Progenitor cell of endocrine pancreas (in vitro differentiated cells): Measurements from ENCODE around the gene TTC34. TPM values are rescaled to one million over a fixed set of nuclear protein-coding genes. Genes with fewer than 3 reads are reported as not detected.

Experiments used
- DNase-seq: peaks from one replicate; pipeline ENCODE4 v3.0.0; 2021; ENCODE audit warnings: low spot score; ENCODE audit not compliant: unreplicated experiment
- H3K27ac Mint-ChIP-seq: 2 replicates; pipeline ENCODE4 v1.8.0; 2021; ENCODE audit warnings: mild to moderate bottlenecking, moderate library complexity, mixed read lengths
- H3K27me3 Mint-ChIP-seq: 2 replicates; pipeline ENCODE4 v1.8.0; 2021; ENCODE audit warnings: mixed read lengths
- H3K36me3 Mint-ChIP-seq: 2 replicates; pipeline ENCODE4 v1.8.0; 2022; ENCODE audit warnings: mixed read lengths; ENCODE audit not compliant: insufficient read depth
- H3K4me1 Mint-ChIP-seq: 2 replicates; pipeline ENCODE4 v1.8.0; 2021; ENCODE audit warnings: low read depth, mixed read lengths
- H3K4me3 Mint-ChIP-seq: 2 replicates; pipeline ENCODE4 v1.8.0; 2021; ENCODE audit warnings: low read depth, mild to moderate bottlenecking, moderate library complexity, mixed read lengths
- H3K9me3 Mint-ChIP-seq: 2 replicates; pipeline ENCODE4 v1.8.0; 2021; ENCODE audit warnings: low read depth, mixed read lengths
- CTCF ChIP-seq: fragments of 200-600 bp; sonication (generic); IDR thresholded peaks from one replicate; pipeline ENCODE4 v1.5.0; 2021; ENCODE audit warnings: antibody characterized with exemption, mild to moderate bottlenecking; ENCODE audit not compliant: unreplicated experiment
- total RNA-seq: library from RNA; stranded (reverse); gene quantifications from 2 replicates; pipeline ENCODE4 v1.2.1, GENCODE V29; 2021

The TTC34 gene
- total RNA-seq, 1 donor from 2014 or later, result 3.1 TPM

DNA sequence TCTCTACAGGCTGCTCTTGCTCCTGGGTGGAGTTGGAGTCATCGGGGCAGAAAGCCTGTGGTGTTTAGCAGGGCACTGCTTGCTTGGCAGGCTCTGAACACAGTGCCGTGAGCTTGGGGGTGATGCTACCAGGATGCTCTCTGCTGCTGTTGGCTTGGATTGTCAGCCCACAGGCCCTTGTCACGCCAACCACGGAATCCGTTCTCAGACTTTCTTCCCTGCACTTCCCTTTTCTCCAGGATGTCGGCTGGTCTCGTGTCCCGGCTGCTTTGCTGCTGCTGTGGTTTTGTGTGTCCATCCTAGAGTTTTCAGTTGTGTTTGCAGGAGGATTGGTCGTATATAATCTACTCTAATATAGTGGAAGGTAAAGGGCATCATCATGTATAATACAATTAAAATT is 44.4 kb upstream of the TTC34 start:
- Mint-ChIP-seq H3K27me3 (no peaks in the 10 kb centered on the region), H3K9me3 (peaks cover 52% of the 10 kb centered on the region), H3K4me3 (no peak overlapping the region), H3K4me1 (no peaks in the 10 kb centered on the region), H3K27ac (no peak overlapping the region), H3K36me3 (peaks cover 3% of the 10 kb centered on the region)
- DNase-seq, result no peak
- no peak for TF ChIP-seq CTCF

GRCh38 chr1:2840036-2840809 is 38.7 kb upstream of the TTC34 start:
- peaks cover 2% of the 10 kb centered on the region for H3K36me3 Mint-ChIP-seq
- no peak for TF ChIP-seq CTCF
- no peaks in the 10 kb centered on the region for H3K27me3 Mint-ChIP-seq
- H3K4me3 Mint-ChIP-seq, result no peak overlapping the region
- H3K9me3 Mint-ChIP-seq, result peaks cover 57% of the 10 kb centered on the region
- no peak for DNase-seq
- no peaks in the 10 kb centered on the region for H3K4me1 Mint-ChIP-seq
- no peak overlapping the region for H3K27ac Mint-ChIP-seq

- Mint-ChIP-seq H3K4me3 (no peak overlapping the region), H3K36me3 (peaks cover 1% of the 10 kb centered on the region), H3K9me3 (peaks cover 44% of the 10 kb centered on the region), H3K4me1 (no peaks in the 10 kb centered on the region), H3K27ac (no peak overlapping the region), H3K27me3 (no peaks in the 10 kb centered on the region)
- DNase-seq, result no peak
- TF ChIP-seq CTCF, result no peak
Measured at GRCh38 chr1:2837823-2838222, 36.3 kb upstream of the TTC34 start.

GRCh38 chr1:2837316-2837715 is 35.8 kb upstream of the TTC34 start:
- no peaks in the 10 kb centered on the region for H3K27me3 Mint-ChIP-seq
- peaks cover 41% of the 10 kb centered on the region for H3K9me3 Mint-ChIP-seq
- H3K27ac Mint-ChIP-seq, result no peak overlapping the region
- H3K4me3 Mint-ChIP-seq, result no peak overlapping the region
- no peaks in the 10 kb centered on the region for H3K4me1 Mint-ChIP-seq
- H3K36me3 Mint-ChIP-seq, result peaks cover 1% of the 10 kb centered on the region
- DNase-seq, result no peak
- TF ChIP-seq CTCF, result no peak

DNA sequence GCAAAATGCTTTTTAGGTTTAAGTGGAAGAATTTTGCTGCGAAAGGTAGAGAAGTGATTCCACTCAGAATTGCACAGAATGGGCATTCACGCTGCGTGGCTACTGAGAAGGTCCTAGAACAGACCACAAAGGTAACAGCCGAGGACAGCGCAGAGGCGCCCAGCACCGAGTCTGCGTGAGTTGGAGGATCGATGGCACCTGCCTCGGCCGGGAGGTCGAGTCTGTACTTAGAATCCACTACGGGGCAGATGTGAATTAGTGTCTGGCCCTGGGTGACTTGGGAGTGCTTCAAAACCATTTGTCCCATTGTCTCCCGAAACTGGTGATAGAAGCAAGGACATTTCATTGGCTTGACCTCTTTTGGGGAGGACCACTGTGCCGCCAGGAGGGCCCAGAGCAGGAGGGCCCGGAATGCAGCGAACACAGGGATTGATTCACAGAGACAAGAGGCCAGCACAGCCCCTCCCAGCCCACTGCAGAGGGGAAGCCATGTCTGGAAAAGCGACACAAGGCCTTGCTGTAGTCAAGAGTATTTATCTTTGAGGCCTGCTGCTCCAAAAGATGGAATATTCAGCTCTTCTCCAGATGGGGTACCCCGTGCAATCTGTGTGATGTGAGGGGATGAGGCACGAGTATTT is 35.0 kb upstream of the TTC34 start:
- Mint-ChIP-seq H3K36me3 (peaks cover 1% of the 10 kb centered on the region), H3K27me3 (no peaks in the 10 kb centered on the region), H3K9me3 (peaks cover 36% of the 10 kb centered on the region), H3K27ac (no peak overlapping the region), H3K4me3 (no peak overlapping the region), H3K4me1 (no peaks in the 10 kb centered on the region)
- TF ChIP-seq CTCF, result no peak
- no peak for DNase-seq
